Cardiac fibroblast (primary cell): ENCODE results near the gene SELENOK.

Experiments
- DNase-seq, 2 donors: peaks; one replicate each; pipeline versions ENCODE4 v3.0.0 to v3.0.0-alpha.2; 2010; ENCODE audit warnings: low read depth in 2 of 2
- H3K4me3 ChIP-seq, 2 donors: replicated peaks in 1 of 2; 1 replicate in 1 of 2; 2 replicates in 1 of 2; pipeline ENCODE4 v1.5.1; 2011; ENCODE audit warnings: low read depth in 2 of 2, low read length in 2 of 2, mild to moderate bottlenecking in 2 of 2, moderate library complexity in 1 of 2
- TF ChIP-seq, protein P1 (sequence below): IDR thresholded peaks from one replicate; pipeline ENCODE4 v1.5.1; 2011; ENCODE audit warnings: low read depth, mild to moderate bottlenecking, low read length, inconsistent platforms

The SELENOK gene

DNA sequence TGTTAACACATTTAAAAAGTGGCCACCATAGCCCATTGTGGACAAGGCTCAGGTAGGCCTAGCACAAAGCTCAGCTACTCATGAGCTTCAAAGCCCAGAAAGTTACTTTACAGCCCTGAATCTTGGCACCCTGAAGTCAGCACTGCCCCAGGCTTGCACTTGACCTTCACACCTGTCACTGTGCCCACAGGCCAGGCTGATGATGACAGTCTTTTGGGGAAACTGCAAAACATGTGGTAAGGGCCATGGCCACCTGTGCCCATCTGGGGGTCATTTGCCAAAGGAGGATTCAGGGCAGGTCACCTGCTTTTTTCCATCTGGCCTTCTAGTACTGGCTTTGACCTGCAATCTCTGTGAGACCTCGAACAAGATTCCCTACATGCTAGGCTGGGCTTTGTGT is 56.4 kb downstream of the SELENOK start:
- no peak for DNase-seq
- TF ChIP-seq, protein P1, sequence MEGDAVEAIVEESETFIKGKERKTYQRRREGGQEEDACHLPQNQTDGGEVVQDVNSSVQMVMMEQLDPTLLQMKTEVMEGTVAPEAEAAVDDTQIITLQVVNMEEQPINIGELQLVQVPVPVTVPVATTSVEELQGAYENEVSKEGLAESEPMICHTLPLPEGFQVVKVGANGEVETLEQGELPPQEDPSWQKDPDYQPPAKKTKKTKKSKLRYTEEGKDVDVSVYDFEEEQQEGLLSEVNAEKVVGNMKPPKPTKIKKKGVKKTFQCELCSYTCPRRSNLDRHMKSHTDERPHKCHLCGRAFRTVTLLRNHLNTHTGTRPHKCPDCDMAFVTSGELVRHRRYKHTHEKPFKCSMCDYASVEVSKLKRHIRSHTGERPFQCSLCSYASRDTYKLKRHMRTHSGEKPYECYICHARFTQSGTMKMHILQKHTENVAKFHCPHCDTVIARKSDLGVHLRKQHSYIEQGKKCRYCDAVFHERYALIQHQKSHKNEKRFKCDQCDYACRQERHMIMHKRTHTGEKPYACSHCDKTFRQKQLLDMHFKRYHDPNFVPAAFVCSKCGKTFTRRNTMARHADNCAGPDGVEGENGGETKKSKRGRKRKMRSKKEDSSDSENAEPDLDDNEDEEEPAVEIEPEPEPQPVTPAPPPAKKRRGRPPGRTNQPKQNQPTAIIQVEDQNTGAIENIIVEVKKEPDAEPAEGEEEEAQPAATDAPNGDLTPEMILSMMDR, result no peak

GRCh38 chr3:53834429-53835095 is 57.1 kb downstream of the SELENOK start:
- TF ChIP-seq, protein P1, result no peak
- H3K4me3 ChIP-seq, result no peak overlapping the region
- DNase-seq, result no peak

More for the DNA sequence above, 56.4 kb downstream of the SELENOK start:
- no peak overlapping the region for H3K4me3 ChIP-seq
